ENCODE results near the gene SLC39A11. TPM values are rescaled to one million over a fixed set of nuclear protein-coding genes. Genes with fewer than 3 reads are reported as not detected.

SLC39A11 gene
- polyA plus RNA-seq, 1 of the 3 experiments (the other 2 are of a cell fraction): 23.5 TPM

DNA sequence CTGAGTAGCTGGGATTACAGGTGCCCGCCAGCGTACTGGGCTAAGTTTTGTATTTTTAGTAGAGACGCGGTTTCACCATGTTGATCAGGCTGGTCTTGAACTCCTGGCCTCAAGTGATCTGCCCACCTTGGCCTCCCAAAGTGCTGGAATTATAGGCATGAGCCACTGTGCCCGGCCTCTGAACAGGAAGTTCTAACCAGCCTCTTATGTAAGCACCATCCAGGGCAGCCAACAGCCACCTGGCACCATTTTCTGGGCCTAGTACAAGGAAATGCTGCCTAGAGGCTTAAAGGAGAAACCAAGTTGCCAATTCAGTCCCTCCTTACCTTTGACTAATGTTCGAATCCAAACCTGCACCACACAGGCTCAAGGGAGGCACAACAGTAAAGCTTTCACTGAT is 8.5 kb upstream of the SLC39A11 start:
- no peaks in the 10 kb centered on the region for H3F3A ChIP-seq (replicated peaks; ENCODE audit: insufficient read depth)
- DNase-seq: no peak
- 76% methylated on average over 6 of the region's 6 CpGs for WGBS (ENCODE audit: low lambda C conversion rate)
- no peak overlapping the region for H3K27ac ChIP-seq (ENCODE audit: low read depth in 2 of 2, low read length in 1 of 2)
- H3K4me2 ChIP-seq: no peak overlapping the region
- H3K9ac ChIP-seq: no peak overlapping the region
- no peaks in the 10 kb centered on the region for H3K9me3 ChIP-seq
- H3K36me3 ChIP-seq (replicated peaks in 1 of 2; ENCODE audit: control insufficient read depth in 1 of 2, insufficient read depth in 2 of 2, low read length in 1 of 2): no peaks in the 10 kb centered on the region
- ChIA-PET CTCF (no interaction called here), POLR2A (no interaction called here)
- TF ChIP-seq TAF1 (IDR thresholded peaks at IDR 0.05; ENCODE audit: borderline replicate concordance, low read depth, low read length) (no peak), JUND (IDR thresholded peaks at IDR 0.05) (no peak), CHD2 (IDR thresholded peaks at IDR 0.05; ENCODE audit: low read length, partially characterized antibody) (no peak), TEAD4 (IDR thresholded peaks at IDR 0.05; ENCODE audit: borderline replicate concordance, insufficient read depth) (no peak), ELF1 (IDR thresholded peaks at IDR 0.05) (no peak), SIN3A (IDR thresholded peaks at IDR 0.05; ENCODE audit: borderline replicate concordance, low read depth, low read length) (no peak), YY1 (IDR thresholded peaks at IDR 0.05; ENCODE audit: low read depth) (no peak), GABPA (IDR thresholded peaks at IDR 0.05; ENCODE audit: low read depth) (no peak), EP300 (IDR thresholded peaks at IDR 0.05; ENCODE audit: borderline replicate concordance in 1 of 2, low read depth in 1 of 2, low read length in 1 of 2) (no peak), FOXM1 (IDR thresholded peaks at IDR 0.05; ENCODE audit: low read depth) (no peak), TCF12 (IDR thresholded peaks at IDR 0.05) (no peak), RXRA (IDR thresholded peaks at IDR 0.05; ENCODE audit: borderline replicate concordance, low read depth) (no peak), RAD21 (IDR thresholded peaks at IDR 0.05; ENCODE audit: low read length) (no peak), EZH2phosphoT487 (IDR thresholded peaks at IDR 0.05; ENCODE audit: borderline replicate concordance, low read depth) (no peak)
- TF ChIP-seq, protein P1, sequence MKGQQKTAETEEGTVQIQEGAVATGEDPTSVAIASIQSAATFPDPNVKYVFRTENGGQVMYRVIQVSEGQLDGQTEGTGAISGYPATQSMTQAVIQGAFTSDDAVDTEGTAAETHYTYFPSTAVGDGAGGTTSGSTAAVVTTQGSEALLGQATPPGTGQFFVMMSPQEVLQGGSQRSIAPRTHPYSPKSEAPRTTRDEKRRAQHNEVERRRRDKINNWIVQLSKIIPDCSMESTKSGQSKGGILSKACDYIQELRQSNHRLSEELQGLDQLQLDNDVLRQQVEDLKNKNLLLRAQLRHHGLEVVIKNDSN (IDR thresholded peaks at IDR 0.05; ENCODE audit: borderline replicate concordance, low read depth): no peak
- TF ChIP-seq, protein P2, sequence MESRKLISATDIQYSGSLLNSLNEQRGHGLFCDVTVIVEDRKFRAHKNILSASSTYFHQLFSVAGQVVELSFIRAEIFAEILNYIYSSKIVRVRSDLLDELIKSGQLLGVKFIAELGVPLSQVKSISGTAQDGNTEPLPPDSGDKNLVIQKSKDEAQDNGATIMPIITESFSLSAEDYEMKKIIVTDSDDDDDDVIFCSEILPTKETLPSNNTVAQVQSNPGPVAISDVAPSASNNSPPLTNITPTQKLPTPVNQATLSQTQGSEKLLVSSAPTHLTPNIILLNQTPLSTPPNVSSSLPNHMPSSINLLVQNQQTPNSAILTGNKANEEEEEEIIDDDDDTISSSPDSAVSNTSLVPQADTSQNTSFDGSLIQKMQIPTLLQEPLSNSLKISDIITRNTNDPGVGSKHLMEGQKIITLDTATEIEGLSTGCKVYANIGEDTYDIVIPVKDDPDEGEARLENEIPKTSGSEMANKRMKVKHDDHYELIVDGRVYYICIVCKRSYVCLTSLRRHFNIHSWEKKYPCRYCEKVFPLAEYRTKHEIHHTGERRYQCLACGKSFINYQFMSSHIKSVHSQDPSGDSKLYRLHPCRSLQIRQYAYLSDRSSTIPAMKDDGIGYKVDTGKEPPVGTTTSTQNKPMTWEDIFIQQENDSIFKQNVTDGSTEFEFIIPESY (IDR thresholded peaks at IDR 0.05; ENCODE audit: borderline replicate concordance, low read depth): no peak
- TF ChIP-seq, protein P3, sequence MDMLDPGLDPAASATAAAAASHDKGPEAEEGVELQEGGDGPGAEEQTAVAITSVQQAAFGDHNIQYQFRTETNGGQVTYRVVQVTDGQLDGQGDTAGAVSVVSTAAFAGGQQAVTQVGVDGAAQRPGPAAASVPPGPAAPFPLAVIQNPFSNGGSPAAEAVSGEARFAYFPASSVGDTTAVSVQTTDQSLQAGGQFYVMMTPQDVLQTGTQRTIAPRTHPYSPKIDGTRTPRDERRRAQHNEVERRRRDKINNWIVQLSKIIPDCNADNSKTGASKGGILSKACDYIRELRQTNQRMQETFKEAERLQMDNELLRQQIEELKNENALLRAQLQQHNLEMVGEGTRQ (IDR thresholded peaks at IDR 0.05; ENCODE audit: borderline replicate concordance, low read depth, low read length): no peak
- TF ChIP-seq, protein P4, sequence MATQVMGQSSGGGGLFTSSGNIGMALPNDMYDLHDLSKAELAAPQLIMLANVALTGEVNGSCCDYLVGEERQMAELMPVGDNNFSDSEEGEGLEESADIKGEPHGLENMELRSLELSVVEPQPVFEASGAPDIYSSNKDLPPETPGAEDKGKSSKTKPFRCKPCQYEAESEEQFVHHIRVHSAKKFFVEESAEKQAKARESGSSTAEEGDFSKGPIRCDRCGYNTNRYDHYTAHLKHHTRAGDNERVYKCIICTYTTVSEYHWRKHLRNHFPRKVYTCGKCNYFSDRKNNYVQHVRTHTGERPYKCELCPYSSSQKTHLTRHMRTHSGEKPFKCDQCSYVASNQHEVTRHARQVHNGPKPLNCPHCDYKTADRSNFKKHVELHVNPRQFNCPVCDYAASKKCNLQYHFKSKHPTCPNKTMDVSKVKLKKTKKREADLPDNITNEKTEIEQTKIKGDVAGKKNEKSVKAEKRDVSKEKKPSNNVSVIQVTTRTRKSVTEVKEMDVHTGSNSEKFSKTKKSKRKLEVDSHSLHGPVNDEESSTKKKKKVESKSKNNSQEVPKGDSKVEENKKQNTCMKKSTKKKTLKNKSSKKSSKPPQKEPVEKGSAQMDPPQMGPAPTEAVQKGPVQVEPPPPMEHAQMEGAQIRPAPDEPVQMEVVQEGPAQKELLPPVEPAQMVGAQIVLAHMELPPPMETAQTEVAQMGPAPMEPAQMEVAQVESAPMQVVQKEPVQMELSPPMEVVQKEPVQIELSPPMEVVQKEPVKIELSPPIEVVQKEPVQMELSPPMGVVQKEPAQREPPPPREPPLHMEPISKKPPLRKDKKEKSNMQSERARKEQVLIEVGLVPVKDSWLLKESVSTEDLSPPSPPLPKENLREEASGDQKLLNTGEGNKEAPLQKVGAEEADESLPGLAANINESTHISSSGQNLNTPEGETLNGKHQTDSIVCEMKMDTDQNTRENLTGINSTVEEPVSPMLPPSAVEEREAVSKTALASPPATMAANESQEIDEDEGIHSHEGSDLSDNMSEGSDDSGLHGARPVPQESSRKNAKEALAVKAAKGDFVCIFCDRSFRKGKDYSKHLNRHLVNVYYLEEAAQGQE (IDR thresholded peaks at IDR 0.05; ENCODE audit: low read depth, low read length): no peak
- H2AFZ ChIP-seq (ENCODE audit: low read depth): no peak overlapping the region
- no peaks in the 10 kb centered on the region for H3K79me2 ChIP-seq (ENCODE audit: insufficient read depth)
- no peaks in the 10 kb centered on the region for H3K27me3 ChIP-seq (ENCODE audit: insufficient read depth)
- no peak overlapping the region for H3K4me3 ChIP-seq (ENCODE audit: low read depth in 2 of 2, low read length in 1 of 2)
- H4K20me1 ChIP-seq (ENCODE audit: insufficient read depth): no peaks in the 10 kb centered on the region
- H3K9me2 ChIP-seq: no peaks in the 10 kb centered on the region
- no peaks in the 10 kb centered on the region for H3K4me1 ChIP-seq (ENCODE audit: control insufficient read depth in 1 of 2, insufficient read depth in 2 of 2, low read depth in 1 of 2, low read length in 1 of 2)
